Left lobe of liver (tissue), 2 donors: ENCODE data around the gene NCR1. TPM values are rescaled to one million over a fixed set of nuclear protein-coding genes. Genes with fewer than 3 reads are reported as not detected.
A peak's percentile ranks its signal among the peaks of the same experiment; 100 is the strongest.
"Not testable (repeated sequence)": the region's sequence is repeated elsewhere in the genome, so short reads cannot be mapped to it uniquely, and the experiment has no call there.

ENCODE experiments used
- ATAC-seq: fragments of 200-7000 bp; cut with Tn5 transposase; one replicate; pipeline ENCODE4 v1.9.1; 2020; ENCODE audit warnings: mild to moderate bottlenecking, moderate library complexity
- DNase-seq: peaks from one replicate; pipeline ENCODE4 v3.0.0-alpha.2; 2020; ENCODE audit warnings: low spot score
- total RNA-seq: library from RNA; stranded (reverse); gene quantifications from one replicate; pipeline ENCODE4 v1.2.1, GENCODE V29; 2021
- donor health status: DM: no; HTN: no; CAD: no; lungs with moderate emphysema.
- donor health status: DM: no; HTN: yes; CAD: no.

Gene NCR1, protein sequence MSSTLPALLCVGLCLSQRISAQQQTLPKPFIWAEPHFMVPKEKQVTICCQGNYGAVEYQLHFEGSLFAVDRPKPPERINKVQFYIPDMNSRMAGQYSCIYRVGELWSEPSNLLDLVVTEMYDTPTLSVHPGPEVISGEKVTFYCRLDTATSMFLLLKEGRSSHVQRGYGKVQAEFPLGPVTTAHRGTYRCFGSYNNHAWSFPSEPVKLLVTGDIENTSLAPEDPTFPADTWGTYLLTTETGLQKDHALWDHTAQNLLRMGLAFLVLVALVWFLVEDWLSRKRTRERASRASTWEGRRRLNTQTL
- 0.10 TPM for total RNA-seq

DNA sequence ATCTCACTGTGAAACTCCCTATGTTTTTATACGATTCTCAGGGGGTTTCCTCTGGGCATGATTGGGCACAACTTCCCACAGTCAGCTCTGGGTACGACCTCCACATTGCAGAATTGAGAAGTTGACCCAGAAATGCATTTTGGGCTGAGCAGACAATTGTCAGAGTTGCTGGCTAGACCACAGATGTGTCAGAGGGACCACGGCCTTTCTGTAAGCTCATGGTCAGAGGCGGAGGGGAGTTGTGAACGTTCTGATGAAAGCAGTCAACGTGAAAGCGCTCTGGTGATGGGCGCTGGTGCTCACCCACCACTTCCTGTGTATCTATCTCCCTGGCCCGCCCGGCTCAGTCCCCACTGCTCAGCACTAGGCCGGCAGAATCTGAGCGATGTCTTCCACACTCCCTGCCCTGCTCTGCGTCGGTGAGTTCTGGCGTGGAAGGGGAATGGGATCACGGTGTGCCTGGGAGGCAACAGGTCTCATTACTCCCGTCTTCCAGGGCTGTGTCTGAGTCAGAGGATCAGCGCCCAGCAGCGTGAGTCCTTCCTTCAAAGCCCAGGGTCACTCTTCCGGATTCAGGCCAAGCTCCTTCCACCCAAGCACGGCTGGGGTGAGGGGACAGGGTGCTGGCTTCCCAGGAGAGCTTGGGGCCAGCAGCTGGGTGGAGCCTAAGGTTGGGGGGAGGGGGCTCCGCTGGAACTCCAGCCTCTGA, at the start of gene NCR1:
Gene NCR1, plus strand, starts transcription at position 346 of the 709 bp plus-strand sequence. Its CDS starts 40 bp downstream, at position 386.
- ATAC-seq, result no peak
- DNase-seq, result no peak

DNA sequence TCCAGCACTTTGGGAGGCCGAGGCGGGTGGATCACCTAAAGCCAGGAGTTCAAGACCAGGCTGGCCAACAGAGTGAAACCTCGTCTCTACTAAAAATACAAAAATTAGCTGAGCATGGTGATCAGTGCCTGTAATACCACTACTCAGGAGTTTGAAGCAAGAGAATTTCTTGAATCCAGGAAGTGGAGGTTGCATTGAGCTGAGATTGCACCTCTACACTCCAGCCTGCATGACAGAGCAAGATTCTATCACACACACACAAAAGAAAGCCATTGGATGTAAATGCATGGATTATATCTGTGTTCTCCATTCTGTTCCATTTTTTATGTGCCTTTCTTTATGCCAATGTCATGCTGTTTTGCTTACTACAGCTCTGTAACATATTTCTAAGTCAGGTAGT, 47.5 kb upstream of the NCR1 start:
- DNase-seq, ATAC-seq: not testable (repeated sequence)

DNA sequence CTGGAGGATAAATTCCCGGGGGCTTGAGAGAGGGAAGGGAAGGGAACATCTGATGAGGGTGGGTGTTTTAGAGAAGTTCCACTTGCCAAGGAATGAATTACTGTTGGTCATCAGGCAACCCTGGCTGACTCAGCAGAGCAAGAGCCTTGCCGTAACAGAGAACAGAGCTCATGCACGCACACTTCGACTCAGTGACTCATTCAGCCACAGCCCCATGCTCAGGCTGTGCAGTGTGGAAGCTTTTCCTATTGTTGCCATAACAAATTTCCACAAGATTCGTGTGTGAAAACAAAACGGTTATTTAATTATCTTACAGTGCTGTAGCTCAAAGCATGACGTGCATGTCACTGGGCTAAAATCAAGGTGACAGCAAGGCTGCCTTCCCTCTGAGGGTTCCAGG, 46.5 kb upstream of the NCR1 start:
- ATAC-seq, DNase-seq: not testable (repeated sequence)

DNA sequence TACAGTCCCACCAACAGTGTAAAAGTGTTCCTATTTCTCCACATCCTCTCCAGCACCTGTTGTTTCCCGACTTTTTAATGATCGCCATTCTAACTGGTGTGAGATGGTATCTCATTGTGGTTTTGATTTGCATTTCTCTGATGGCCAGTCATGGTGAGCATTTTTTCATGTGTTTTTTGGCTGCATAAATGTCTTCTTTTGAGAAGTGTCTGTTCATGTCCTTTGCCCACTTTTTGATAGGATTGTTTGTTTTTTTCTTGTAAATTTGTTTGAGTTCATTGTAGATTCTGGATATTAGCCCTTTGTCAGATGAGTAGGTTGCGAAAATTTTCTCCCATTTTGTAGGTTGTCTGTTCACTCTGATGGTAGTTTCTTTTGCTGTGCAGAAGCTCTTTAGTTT, 42.5 kb upstream of the NCR1 start:
- not testable (repeated sequence) for DNase-seq, ATAC-seq

DNA sequence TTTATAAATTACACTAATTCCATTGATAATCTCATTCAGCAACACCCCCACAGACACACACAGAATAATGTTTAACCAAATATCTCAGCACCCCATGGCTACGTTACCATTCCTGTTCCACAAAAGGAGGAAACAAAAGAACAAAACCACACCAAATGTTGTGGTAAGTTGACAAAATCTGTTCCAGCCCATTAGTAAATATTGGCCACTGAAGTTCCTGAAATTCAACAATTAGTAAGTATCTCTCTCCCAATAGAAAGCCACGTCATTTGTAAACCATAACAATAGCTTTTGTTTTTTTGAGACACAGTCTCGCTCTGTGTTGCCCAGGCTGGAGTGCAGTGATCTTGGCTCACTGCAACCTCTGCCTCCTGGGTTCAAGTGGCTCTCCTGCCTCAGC, 34.3 kb upstream of the NCR1 start:
- ATAC-seq (no peak), DNase-seq (no peak)

DNA sequence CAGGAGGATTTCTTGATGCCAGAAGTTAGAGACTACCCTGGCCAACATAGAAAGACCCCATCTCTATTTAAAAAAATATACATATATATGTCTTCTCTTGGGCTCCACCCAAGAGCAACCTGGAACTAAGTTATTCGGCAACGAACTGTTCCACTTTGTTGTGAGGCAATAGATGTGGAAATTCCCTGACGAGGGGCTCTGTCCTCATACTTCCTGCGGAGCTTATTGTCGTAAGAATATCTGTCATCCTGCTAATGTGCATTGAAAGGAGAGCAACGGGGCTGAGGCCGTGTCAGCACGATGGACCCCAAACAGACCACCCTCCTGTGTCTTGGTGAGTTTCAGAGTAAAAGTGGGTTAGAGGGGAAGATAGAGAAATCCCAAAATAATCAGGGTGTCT, 32.0 kb upstream of the NCR1 start, which contains the start of gene FCAR:
Gene FCAR, plus strand, starts transcription at position 246 of the 400 bp plus-strand sequence. Its CDS starts 55 bp downstream, at position 301.
- ATAC-seq (no peak), DNase-seq (no peak)

DNA sequence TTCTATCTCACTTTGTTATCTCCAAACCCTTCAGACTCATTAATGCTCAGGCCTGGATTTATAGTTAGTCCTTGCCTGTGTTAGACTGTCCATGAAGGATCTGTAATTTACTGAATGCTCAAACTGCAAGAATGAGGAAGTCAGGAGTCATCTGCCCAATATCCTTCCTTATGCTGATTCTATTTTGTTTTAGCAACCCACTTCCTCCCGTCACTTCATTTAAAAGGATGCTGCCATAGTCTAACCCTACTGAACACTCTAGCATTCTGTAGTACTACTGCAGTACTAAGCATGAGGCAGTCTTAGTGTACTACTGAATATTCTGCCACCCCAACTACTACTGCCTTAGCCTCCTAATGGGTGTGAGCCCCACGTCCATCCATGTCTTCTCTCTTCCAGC, 30.4 kb upstream of the NCR1 start:
- ATAC-seq (no peak), DNase-seq (no peak)

DNA sequence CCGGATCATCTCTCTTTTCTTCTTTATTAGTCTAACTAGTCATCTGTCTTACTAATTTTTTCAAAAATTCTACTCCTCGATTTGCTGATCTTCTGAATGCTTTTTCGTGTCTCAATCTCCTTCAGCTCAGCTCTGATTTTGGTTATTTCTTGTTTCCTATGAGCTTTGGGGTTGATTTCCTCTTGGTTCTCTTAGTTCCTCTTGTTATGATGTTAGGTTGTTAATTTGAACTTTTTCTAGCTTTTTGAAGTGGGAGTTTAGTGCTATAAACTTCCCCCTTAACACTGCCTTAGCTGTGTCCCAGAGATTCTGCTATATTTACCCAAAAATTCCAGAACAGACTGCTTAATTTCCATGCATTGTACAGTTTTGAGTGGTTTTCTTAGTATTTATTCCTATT, 28.5 kb upstream of the NCR1 start:
- ATAC-seq (no peak), DNase-seq (no peak)

DNA sequence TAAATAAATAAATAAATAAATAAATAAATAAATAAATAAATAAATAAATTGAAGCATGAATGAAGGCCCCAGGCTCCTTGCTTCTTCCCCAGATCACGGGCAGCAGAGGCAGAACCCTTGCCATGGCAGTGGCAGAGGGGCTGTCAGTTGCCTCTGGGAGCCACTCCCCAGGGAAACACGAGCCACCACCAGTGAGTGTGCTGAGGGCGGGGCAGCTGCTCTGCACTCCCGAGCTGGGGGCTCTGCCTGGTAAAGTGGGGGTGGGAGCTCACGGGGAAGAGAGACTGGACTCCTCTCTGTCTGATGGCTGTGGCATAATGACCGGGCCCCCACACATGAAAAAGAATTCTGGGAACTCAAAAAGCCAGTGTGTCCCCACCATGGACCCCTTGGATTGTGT, 24.1 kb upstream of the NCR1 start:
- DNase-seq (no peak), ATAC-seq (no peak)

DNA sequence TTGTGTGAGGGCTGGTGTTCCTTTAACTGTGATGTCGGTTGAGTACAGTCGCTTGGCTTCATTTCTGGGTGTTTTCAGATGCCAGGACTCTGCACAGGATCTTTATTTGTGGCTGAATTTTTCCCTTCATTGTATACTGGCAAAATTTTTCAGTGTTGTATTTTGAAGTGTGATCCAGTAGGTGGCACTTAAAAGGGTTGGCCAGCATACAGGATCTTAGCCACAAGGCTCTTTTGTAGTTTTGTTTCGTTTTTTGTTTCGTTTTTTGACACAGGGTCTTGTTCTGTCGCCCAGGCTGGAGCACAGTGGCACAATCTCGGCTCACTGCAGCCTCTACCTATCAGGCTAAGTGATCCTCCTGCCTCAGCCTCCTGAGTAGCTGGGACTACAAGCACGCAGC, 23.2 kb upstream of the NCR1 start:
- ATAC-seq (no peak), DNase-seq (no peak)

DNA sequence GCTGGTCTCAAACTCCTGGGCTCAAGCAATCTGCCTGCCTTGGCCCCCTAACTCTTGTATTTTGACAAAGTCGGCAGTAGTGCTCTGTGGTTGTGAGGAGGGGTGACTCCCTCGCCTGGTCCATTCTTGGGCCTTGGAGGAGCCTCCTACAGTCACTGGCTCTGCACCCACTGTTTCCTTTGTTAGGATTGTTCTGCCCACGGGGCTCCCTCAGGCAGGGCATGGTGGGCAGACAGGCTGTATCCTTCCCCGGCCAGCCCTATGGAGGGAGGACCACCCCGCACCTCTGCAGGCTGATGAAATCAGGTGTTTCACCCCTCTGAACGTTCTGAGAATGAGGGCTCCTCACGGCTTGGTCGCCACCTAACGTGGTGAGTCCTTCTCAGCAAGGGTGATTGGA, 22.7 kb upstream of the NCR1 start:
- no peak for DNase-seq
- ATAC-seq, result no peak

DNA sequence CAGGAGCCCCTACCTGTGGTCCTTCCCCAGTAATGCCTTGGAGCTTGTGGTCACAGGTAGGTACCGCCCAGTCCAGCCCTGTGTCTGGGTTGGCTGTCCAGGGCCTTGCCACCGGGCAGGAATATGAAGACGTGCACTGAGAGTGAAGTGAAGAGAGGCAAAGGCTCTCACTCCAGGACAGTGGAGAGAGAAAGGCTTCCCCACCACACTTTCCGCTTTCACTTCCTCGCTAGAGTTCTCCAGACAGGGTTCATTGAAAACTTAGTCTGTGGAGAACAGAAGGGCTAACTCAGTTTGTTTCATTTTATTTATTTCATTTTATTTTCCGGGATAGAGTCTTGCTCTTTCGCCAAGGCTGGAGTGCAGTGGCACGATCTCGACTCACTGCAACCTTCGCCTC, 17.7 kb upstream of the NCR1 start:
- no peak for ATAC-seq

DNA sequence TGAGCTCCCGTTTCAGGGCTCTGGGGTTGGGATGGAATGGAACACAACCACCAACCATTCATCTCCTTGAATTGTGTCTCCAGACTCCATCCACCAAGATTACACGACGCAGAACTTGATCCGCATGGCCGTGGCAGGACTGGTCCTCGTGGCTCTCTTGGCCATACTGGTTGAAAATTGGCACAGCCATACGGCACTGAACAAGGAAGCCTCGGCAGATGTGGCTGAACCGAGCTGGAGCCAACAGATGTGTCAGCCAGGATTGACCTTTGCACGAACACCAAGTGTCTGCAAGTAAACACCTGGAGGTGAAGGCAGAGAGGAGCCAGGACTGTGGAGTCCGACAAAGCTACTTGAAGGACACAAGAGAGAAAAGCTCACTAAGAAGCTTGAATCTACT, 16.4 kb upstream of the NCR1 start:
- ATAC-seq (no peak), DNase-seq (no peak)

More for the DNA sequence above, 17.7 kb upstream of the NCR1 start:
- DNase-seq, result no peak

DNA sequence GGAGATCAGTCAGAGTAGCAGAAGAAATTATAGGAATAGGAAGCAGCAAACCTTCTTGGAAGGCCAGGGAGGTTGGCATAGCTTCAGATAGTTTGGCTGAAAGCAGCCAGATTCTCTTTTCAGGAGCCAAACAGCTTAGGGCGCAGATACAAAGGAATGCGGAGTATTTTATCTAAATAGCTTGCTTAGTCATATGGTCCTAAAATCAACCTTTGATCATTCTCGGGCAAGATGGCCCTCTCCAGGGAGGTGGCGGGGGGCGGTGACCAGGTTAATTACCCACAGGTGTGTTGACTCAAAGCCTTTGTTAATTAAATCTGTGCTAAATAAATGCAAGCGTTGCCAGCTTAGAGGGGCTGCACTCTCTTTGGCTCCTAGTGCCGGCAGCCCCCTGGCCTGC, 12.5 kb upstream of the NCR1 start:
- ATAC-seq (no peak), DNase-seq (peak; percentile 15)

DNA sequence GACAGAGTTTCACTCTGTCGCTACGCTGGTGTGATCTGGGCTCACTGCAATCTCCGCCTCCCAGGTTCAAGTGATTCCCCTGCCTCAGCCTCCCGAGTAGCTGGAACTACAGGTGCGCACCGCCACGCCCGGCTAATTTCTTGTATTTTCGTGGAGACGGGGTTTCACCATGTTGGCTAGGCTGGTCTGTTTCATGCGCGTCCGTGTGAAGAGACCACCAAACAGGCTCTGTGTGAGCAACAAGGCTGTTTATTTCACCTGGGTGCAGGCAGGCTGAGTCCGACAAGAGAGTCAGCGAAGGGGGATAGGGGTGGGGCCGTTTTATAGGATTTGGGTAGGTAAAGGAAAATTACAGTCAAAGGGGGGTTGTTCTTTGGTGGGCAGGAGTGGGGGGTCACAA, 11.8 kb upstream of the NCR1 start:
- not testable (repeated sequence) for ATAC-seq
- peak; percentile 15 for DNase-seq

DNA sequence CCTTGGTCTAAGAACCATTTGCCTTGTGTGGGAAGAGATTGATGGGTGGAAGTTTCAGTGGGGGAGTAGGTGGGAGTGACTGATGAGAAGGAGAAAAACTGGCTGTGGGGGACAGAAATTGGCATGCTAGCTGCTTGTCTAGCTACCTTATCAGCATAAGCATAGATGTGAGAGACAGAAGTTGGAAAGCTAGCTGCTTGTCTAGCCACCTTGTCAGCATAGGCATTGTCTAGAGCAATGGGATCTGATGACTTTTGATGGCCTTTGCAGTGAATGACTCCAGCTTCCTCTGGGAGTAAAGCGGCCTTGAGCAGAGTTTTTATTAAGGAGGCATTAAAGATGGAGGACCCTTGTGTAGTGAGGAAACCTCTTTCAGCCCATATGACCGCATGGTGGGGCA, 9.9 kb upstream of the NCR1 start:
- ATAC-seq (no peak), DNase-seq (peak; percentile 12)

DNA sequence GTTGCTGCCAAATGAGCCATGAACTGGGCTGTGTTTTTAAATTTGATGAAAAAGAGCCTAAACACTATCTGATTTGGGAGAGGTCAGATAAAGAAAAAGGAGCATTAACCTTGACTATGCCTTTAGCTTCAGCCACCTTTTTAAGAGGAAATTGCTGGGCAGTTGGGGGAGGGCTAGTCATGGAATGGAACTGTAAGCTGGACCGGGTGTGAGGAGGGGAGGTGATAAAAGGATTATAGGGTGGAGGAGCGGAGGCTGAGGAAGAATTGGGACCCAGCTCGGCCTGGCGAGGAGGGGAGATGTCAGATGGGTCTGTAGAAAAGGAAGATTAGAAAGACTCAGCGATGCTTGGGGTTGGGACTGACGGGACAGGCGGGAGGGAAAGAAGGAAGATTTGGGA, 7.3 kb upstream of the NCR1 start:
- ATAC-seq, DNase-seq: not testable (repeated sequence)

DNA sequence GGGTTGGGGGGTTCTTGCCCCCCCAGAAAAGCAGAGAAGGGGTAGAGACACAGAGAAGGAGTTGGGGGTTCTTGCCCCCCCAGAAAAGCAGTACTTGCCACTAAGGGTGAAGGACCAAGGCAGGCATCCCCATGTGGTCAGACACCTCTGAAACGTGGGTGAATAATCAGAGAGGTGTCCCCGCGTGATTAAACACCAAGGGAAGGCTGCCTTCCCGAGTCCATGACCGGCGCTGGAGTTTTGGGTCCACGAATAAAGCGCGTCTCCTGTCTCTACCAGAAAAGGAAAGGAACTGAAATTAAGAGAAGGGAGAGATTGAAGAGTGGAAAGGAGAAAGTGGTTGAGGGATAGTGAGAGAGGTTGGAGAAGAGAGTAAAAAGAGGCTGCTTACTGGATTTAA, 6.3 kb upstream of the NCR1 start:
- not testable (repeated sequence) for ATAC-seq, DNase-seq

DNA sequence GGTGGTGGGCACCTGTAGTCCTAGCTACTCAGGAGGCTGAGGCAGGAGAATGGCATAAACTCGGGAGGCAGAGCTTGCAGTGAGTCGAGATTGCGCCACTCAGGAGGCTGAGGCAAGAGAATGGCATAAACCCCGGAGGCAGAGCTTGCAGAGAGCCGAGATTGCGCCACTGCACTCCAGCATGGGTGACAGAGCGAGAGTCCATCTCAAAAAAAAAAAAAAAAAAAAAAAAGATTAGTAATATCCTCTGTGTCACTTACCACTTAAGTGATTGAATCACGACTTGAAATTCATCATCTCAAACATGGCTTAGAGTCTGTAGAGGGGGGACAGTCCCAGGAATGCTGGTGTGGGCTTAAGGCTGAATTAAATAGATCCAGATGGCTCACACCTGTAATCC, 4.8 kb upstream of the NCR1 start:
- not testable (repeated sequence) for DNase-seq, ATAC-seq

DNA sequence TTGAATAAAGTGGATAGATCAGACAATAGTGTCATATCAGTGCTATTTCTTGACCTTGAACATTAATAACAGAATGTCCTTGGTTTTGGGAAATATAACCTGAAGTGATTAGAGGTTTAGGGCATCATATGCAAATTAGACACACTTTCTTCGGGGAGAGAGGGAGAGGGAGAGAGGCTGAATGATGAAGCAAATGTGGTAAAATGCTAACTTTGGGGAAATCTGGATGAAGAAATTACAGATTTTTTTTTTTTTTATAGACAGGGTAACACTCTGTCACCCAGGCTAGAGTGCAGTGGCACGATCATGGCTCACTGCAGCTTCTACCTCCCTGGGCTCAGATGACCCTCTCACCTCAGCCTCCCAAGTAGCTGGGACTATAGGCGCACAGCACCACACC, 3.9 kb upstream of the NCR1 start:
- ATAC-seq (no peak), DNase-seq (no peak)

DNA sequence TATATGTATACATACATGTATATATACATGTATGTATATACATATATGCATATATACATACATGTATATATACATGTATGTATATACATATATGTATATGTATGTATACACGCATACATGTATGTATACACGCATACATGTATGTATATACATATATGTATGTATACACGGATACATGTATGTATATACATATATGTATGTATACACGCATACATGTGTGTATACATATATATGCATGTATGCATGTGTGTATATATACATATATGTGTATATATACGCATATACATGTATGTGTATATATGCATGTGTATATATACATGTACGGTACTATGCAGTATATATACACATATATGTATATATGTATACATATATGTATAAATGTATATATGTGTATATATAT, 2.6 kb upstream of the NCR1 start:
- DNase-seq, result no peak
- ATAC-seq, result no peak

DNA sequence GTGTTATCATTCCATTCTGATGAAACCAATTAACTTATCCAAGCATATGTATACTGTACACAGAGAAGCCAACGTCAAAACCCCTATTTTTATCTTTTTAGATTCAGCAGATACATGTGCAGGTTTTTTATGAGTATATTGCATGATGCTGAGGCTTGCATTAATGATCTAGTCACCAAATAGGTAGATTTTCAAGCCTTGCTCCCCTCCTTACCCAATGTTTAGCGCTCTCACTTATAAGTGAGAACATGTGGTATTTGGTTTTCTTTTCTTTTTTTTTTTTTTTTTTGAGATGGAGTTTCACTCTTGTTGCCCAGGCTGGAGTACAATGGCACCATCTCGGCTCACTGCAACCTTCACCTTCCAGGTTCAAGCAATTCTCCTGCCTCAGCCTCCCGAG, 1.7 kb upstream of the NCR1 start:
- ATAC-seq, result not testable (repeated sequence)

More for the DNA sequence above, 1.7 kb upstream of the NCR1 start:
- not testable (repeated sequence) for DNase-seq
